H1 (cell line): ENCODE data around the gene EIF4E1B. TPM values are rescaled to one million over a fixed set of nuclear protein-coding genes. Genes with fewer than 3 reads are reported as not detected.

Experiments used
- CTCF ChIA-PET: fragments of 300-600 bp; sonication (Branson Sonifier 250); formaldehyde crosslinking; loops from one replicate; lab custom pipeline; 2021; ENCODE audit not compliant: partially characterized antibody; lab: Charles Lee
- POLR2A ChIA-PET: fragments of 300-600 bp; sonication (Branson Sonifier 250); formaldehyde crosslinking; loops from one replicate; lab custom pipeline; 2021; ENCODE audit warnings: inconsistent platforms; ENCODE audit not compliant: partially characterized antibody; lab: Charles Lee
- DNase-seq, 2 experiments: peaks; one replicate each; pipeline versions ENCODE4 v3.0.0 to v3.0.0-alpha.2; 2010 to 2022; ENCODE audit warnings: low spot score in 2 of 2, low read depth in 1 of 2, mixed read lengths in 1 of 2
- FAIRE-seq: peaks from 2 replicates; lab custom pipeline; 2011; peaks lifted over from hg19 to GRCh38; lab: Jason Lieb, UNC
- H2AFZ ChIP-seq: 2 replicates; pipeline ENCODE4 v1.8.1; 2012; ENCODE audit warnings: low read length, inconsistent platforms
- H2AK5ac ChIP-seq: 2 replicates; pipeline ENCODE4 v1.6.1; 2013; ENCODE audit warnings: low read depth, low read length
- H2BK120ac ChIP-seq: replicated peaks from 2 replicates; pipeline ENCODE3; 2013; ENCODE audit warnings: low read depth, low read length, inconsistent platforms
- H2BK12ac ChIP-seq: 2 replicates; pipeline ENCODE4 v1.6.1; 2013; ENCODE audit warnings: low read depth, low read length
- H2BK15ac ChIP-seq: 2 replicates; pipeline ENCODE4 v1.6.1; 2013; ENCODE audit warnings: low read length
- H2BK20ac ChIP-seq: 2 replicates; pipeline ENCODE4 v1.6.1; 2013; ENCODE audit warnings: low read length
- H2BK5ac ChIP-seq: 2 replicates; pipeline ENCODE4 v1.6.1; 2013; ENCODE audit warnings: low read depth, low read length
- H3K14ac ChIP-seq: 2 replicates; pipeline ENCODE4 v1.6.1; 2013; ENCODE audit warnings: inconsistent platforms; ENCODE audit not compliant: insufficient read length
- H3K18ac ChIP-seq: 2 replicates; pipeline ENCODE4 v1.6.1; 2013; ENCODE audit warnings: low read length; ENCODE audit errors: extremely low read depth
- H3K23ac ChIP-seq: 2 replicates; pipeline ENCODE4 v1.6.1; 2013; ENCODE audit warnings: inconsistent platforms; ENCODE audit not compliant: insufficient read length
- H3K23me2 ChIP-seq: 2 replicates; pipeline ENCODE4 v1.6.1; 2013; ENCODE audit warnings: low read depth, low read length
- H3K27ac ChIP-seq: 2 replicates; pipeline ENCODE4 v1.6.1; 2011; ENCODE audit warnings: low read depth, low read length, inconsistent platforms
- H3K27me3 ChIP-seq, 4 experiments: replicated peaks in 1 of 4; 1 replicate in 1 of 4; 2 replicates in 3 of 4; pipeline versions ENCODE4 v1.6.1 to v1.8.1; 2011 to 2013; ENCODE audit warnings: low read length in 3 of 4, mild to moderate bottlenecking in 3 of 4, inconsistent platforms in 2 of 4, mixed read lengths in 2 of 4, moderate library complexity in 1 of 4; ENCODE audit not compliant: control insufficient read depth in 3 of 4, insufficient read depth in 3 of 4; ENCODE audit errors: extremely low read depth in 1 of 4
- H3K36me3 ChIP-seq, 4 experiments: 2 replicates each; pipeline versions ENCODE4 v1.6.1 to v1.8.1; 2011 to 2013; ENCODE audit warnings: mild to moderate bottlenecking in 4 of 4, low read length in 3 of 4, moderate library complexity in 2 of 4, control low read depth in 1 of 4, inconsistent platforms in 1 of 4; ENCODE audit not compliant: insufficient read depth in 4 of 4, control insufficient read depth in 2 of 4
- H3K4ac ChIP-seq: replicated peaks from 2 replicates; pipeline ENCODE3; 2013; ENCODE audit warnings: low read length, low read depth, mixed read lengths, inconsistent platforms; ENCODE audit not compliant: insufficient read length
- H3K4me1 ChIP-seq, 4 experiments: replicated peaks in 1 of 4; 1 replicate in 1 of 4; 2 replicates in 3 of 4; pipeline versions ENCODE4 v1.6.1 to v1.8.1; 2011 to 2013; ENCODE audit warnings: low read length in 3 of 4, inconsistent platforms in 2 of 4, mixed read lengths in 1 of 4; ENCODE audit not compliant: insufficient read depth in 4 of 4, control insufficient read depth in 3 of 4
- H3K4me2 ChIP-seq, 2 experiments: 2 replicates each; pipeline versions ENCODE4 v1.6.1 to v1.8.1; 2011 to 2013; ENCODE audit warnings: low read depth in 2 of 2, low read length in 2 of 2, control low read depth in 1 of 2, inconsistent platforms in 1 of 2, mild to moderate bottlenecking in 1 of 2; ENCODE audit not compliant: insufficient read depth in 1 of 2
- H3K4me3 ChIP-seq, 4 experiments: fragments of 200-600, 300-600 bp in 1 of 4; sonication (generic), shearing (Covaris generic), sonication (Bioruptor Twin) in 1 of 4; 2 replicates each; pipeline versions ENCODE4 v1.5.1 to v1.8.1; 2011 to 2016; ENCODE audit warnings: low read length in 4 of 4, low read depth in 3 of 4, control low read depth in 2 of 4, inconsistent platforms in 2 of 4, mild to moderate bottlenecking in 2 of 4, mixed read lengths in 1 of 4, moderate library complexity in 1 of 4; ENCODE audit not compliant: insufficient read depth in 2 of 4; ENCODE audit errors: extremely low read depth in 1 of 4
- H3K56ac ChIP-seq: replicated peaks from 2 replicates; pipeline ENCODE3; 2013; ENCODE audit warnings: low read depth, mild to moderate bottlenecking, mixed read lengths, low read length, inconsistent platforms; ENCODE audit not compliant: insufficient read length
- H3K79me1 ChIP-seq: 2 replicates; pipeline ENCODE4 v1.6.1; 2013; ENCODE audit warnings: low read depth, low read length, control low read depth
- H3K79me2 ChIP-seq, 2 experiments: 2 replicates each; pipeline versions ENCODE4 v1.6.1 to v1.8.1; 2012 to 2013; ENCODE audit warnings: low read length in 2 of 2, mild to moderate bottlenecking in 2 of 2, inconsistent platforms in 1 of 2; ENCODE audit not compliant: insufficient read depth in 2 of 2, control insufficient read depth in 1 of 2
- H3K9ac ChIP-seq, 4 experiments: replicated peaks in 1 of 4; 1 replicate in 1 of 4; 2 replicates in 3 of 4; pipeline versions ENCODE4 v1.6.1 to v1.8.1; 2011 to 2013; ENCODE audit warnings: low read depth in 3 of 4, low read length in 3 of 4, control low read depth in 2 of 4, mild to moderate bottlenecking in 2 of 4, moderate library complexity in 2 of 4, inconsistent platforms in 1 of 4; ENCODE audit errors: extremely low read depth in 1 of 4
- H3K9me3 ChIP-seq, 2 experiments: 2 replicates each; pipeline versions ENCODE4 v1.6.1 to v1.8.1; 2012 to 2013; ENCODE audit warnings: mild to moderate bottlenecking in 2 of 2, moderate library complexity in 2 of 2, control low read depth in 1 of 2, inconsistent platforms in 1 of 2, low read depth in 1 of 2, low read length in 1 of 2, mixed read lengths in 1 of 2; ENCODE audit not compliant: insufficient read depth in 2 of 2
- H4K20me1 ChIP-seq, 2 experiments: replicated peaks in 1 of 2; 2 replicates each; pipeline versions ENCODE3 to v1.8.1; 2011 to 2013; ENCODE audit warnings: inconsistent platforms in 2 of 2, low read length in 2 of 2, mild to moderate bottlenecking in 1 of 2; ENCODE audit not compliant: insufficient read depth in 2 of 2, control insufficient read depth in 1 of 2
- H4K5ac ChIP-seq: 2 replicates; pipeline ENCODE4 v1.6.1; 2013; ENCODE audit warnings: low read length, low read depth, mixed read lengths, inconsistent platforms; ENCODE audit not compliant: insufficient read length
- H4K8ac ChIP-seq: 2 replicates; pipeline ENCODE4 v1.8.0; 2013; ENCODE audit warnings: mild to moderate bottlenecking, moderate library complexity, low read length, inconsistent platforms; ENCODE audit not compliant: insufficient read depth; ENCODE audit errors: extremely low read depth
- H4K91ac ChIP-seq: replicated peaks from 2 replicates; pipeline ENCODE3; 2013; ENCODE audit warnings: low read length, mixed read lengths, inconsistent platforms; ENCODE audit not compliant: insufficient read length
- ATF2 ChIP-seq: IDR thresholded peaks from 2 replicates; pipeline ENCODE4 v1.6.1; 2012; ENCODE audit warnings: low read length, inconsistent platforms
- E2F6 ChIP-seq: IDR thresholded peaks from 2 replicates; pipeline ENCODE4 v1.6.1; 2012; ENCODE audit warnings: inconsistent platforms
- EP300 ChIP-seq, 2 experiments: IDR thresholded peaks; 1 replicate in 1 of 2; 2 replicates in 1 of 2; pipeline ENCODE4 v1.6.1; 2011 to 2012; ENCODE audit warnings: low read depth in 2 of 2, low read length in 2 of 2, mild to moderate bottlenecking in 2 of 2, borderline replicate concordance in 1 of 2, inconsistent platforms in 1 of 2, moderate library complexity in 1 of 2
- EZH2 ChIP-seq: fragments of 200-600 bp; sonication (generic); IDR thresholded peaks from 2 replicates; pipeline ENCODE4 v1.7.1; 2012; ENCODE audit warnings: low read depth, mild to moderate bottlenecking, moderate library complexity, low read length, inconsistent platforms; ENCODE audit not compliant: severe bottlenecking
- KDM5A ChIP-seq: fragments of 200-600 bp; IDR thresholded peaks from 2 replicates; pipeline ENCODE4 v1.7.1; 2012; ENCODE audit warnings: mild to moderate bottlenecking, low read length, inconsistent platforms, mixed read lengths
- MAFK ChIP-seq: IDR thresholded peaks from 2 replicates; pipeline ENCODE4 v1.6.1; 2012; ENCODE audit warnings: low read depth, mild to moderate bottlenecking, improper control_type of control experiment, low read length
- NANOG ChIP-seq: IDR thresholded peaks from 2 replicates; pipeline ENCODE4 v1.6.1; 2011; ENCODE audit warnings: low read length, low read depth, mild to moderate bottlenecking, inconsistent platforms; ENCODE audit not compliant: insufficient read depth, poor library complexity, severe bottlenecking
- NRF1 ChIP-seq: IDR thresholded peaks from 2 replicates; pipeline ENCODE4 v1.6.1; 2011; ENCODE audit warnings: mild to moderate bottlenecking, low read depth, low read length, improper control_type of control experiment
- SIRT6 ChIP-seq: IDR thresholded peaks from one replicate; pipeline ENCODE4 v1.7.1; 2012; ENCODE audit warnings: low read length, inconsistent platforms
- SUZ12 ChIP-seq: fragments of 200-600 bp; sonication (generic); IDR thresholded peaks from 2 replicates; pipeline ENCODE4 v1.6.1; 2012; ENCODE audit warnings: mild to moderate bottlenecking, inconsistent platforms, low read length, moderate library complexity, mixed read lengths
- WGBS, 2 experiments: shearing (Covaris generic) in 1 of 2; methylation state at CpG; one replicate each; pipeline versions ENCODE4 v1.1.6 to v1.1.7; 2013 to 2015; ENCODE audit warnings: low lambda C conversion rate in 2 of 2, mixed read lengths in 2 of 2, inconsistent platforms in 1 of 2, low coverage in 1 of 2, missing lambda C conversion rate in 1 of 2; ENCODE audit not compliant: insufficient replicate concordance in 2 of 2, insufficient coverage in 1 of 2, insufficient read length in 1 of 2; ENCODE audit errors: extremely low coverage in 1 of 2, missing lambda C conversion rate in 1 of 2; 5-methylcytosine and 5-hydroxymethylcytosine counted together
- polyA plus RNA-seq, 7 experiments: library from polyadenylated mRNA; depleted of rRNA in 3 of 7; stranded (reverse) in 5 of 7; unstranded in 2 of 7; fragments of >200 nt in 5 of 7; fragments of 200-250 nt in 2 of 7; gene quantifications; 1 replicate in 5 of 7; 2 replicates in 1 of 7; 4 replicates in 1 of 7; pipeline versions ENCODE4 v1.2.1 to v1.2.3, GENCODE V29; 2011 to 2013; ENCODE audit warnings: missing spikeins in 2 of 7, mixed read lengths in 2 of 7
- total RNA-seq: library from RNA; stranded (reverse); fragmentation: NEBNext Ultra II Directional; extraction: Animal tissue kit (Norgen Biotek cat#: 25700); gene quantifications from 2 replicates; pipeline ENCODE4 v1.2.1, GENCODE V29; 2021

Gene EIF4E1B
- total and polyA plus RNA-seq, 2 of the 8 experiments (the other 6 are each of a cell fraction or from before 2014, with no cell fraction given): 0.97 to 1.3 TPM

- Histone ChIP-seq H4K91ac (no peak overlapping the region), H3K9ac (no peak overlapping the region), H3K9me3 (peaks cover 0 to 3% of the 10 kb centered on the region in 2 experiments; a peak in 1 of 4 replicates), H2BK120ac (no peak overlapping the region), H3K18ac (no peak overlapping the region), H3K36me3 (no peaks in the 10 kb centered on the region), H3K27ac (no peak overlapping the region), H3K4me2 (no peak overlapping the region), H4K5ac (no peak overlapping the region), H3K56ac (no peak overlapping the region), H2BK5ac (no peak overlapping the region), H2BK20ac (no peak overlapping the region), H3K4me3 (no peak overlapping the region), H3K23ac (no peak overlapping the region), H3K27me3 (peaks cover 3 to 29% (median 27%) of the 10 kb centered on the region in 4 experiments), H2AFZ (no peak overlapping the region), H3K23me2 (peaks cover 16% of the 10 kb centered on the region), H2AK5ac (no peak overlapping the region), H2BK12ac (no peak overlapping the region), H2BK15ac (no peak overlapping the region), H3K4ac (no peak overlapping the region), H3K79me1 (no peaks in the 10 kb centered on the region), H4K20me1 (no peaks in the 10 kb centered on the region), H3K14ac (no peak overlapping the region), H3K4me1 (peaks cover 5 to 29% (median 8%) of the 10 kb centered on the region in 4 experiments), H3K79me2 (no peaks in the 10 kb centered on the region), H4K8ac (no peak overlapping the region)
- ChIA-PET CTCF (interaction anchor here (1.1 to 2.0 kb wide), 2 partner anchors 10 to 62 kb away, joined by 3 to 6 read pairs; no protein-coding TSS in a partner anchor), POLR2A (no interaction called here)
- WGBS, 2 experiments: 62% methylated on average over 6 of the region's 6 CpGs; no CpG with 5 or more reads in 1 of the 2 experiments
- TF ChIP-seq MAFK (no peak), E2F6 (no peak), SIRT6 (no peak), EP300 (IDR thresholded peaks at IDR 0.05; ENCODE audit: borderline replicate concordance in 1 of 2, low read depth in 2 of 2, low read length in 2 of 2) (no peak), NRF1 (no peak), NANOG (no peak), ATF2 (no peak), KDM5A (no peak), SUZ12 (no peak), EZH2 (no peak)
- FAIRE-seq (no peak), DNase-seq (no peak)
These were observed 3.1 kb downstream of the EIF4E1B start for GRCh38 chr5:176633598-176633997.
